ENCODE measurements around the gene PLEKHM2.

The PLEKHM2 gene

DNA sequence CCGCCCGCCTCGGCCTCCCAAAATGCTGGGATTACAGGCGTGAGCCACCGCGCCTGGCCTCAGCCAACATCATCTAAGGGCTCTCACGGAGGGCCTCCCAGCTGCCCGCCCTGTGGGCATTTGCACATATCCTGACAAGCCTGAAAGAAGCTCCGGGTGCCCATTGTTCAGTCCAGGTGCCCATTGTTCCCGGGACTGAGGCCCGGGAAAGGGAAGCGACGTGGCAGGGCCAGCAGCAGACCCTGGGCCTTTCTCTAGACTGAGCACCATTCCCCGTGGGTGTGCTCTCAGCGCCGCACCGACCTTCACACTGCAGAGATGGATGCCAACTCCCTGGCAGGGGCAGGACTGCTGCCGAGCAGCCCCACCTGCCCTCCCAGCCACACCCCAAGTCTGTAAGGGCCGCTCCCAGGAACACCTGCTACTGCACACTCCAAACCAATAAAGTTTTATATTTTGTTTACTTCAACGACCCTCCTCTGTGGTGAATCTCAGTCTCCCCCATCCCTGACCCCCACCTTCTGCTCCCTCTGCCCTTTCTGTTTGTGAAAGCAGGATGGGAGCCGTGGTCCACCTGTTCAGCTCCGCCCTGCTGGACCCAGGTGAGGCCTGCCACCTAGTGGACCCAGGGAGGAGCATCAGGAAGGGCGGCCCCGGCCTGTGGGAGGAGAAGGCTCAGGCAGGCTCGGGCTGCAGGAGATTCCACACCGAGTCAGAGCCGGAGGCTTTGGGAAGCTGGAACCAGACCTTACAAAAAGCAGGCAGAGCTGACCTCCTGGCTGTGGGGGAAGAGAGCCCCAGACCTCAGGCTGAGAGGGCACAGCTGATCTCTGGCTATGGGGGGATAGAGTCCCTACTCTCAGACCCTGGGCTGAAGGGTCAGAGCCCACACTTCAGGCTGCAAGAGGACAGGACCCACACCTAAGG is 57.1 kb downstream of the PLEKHM2 start:
- peak; percentile 86 for DNase-seq

DNA sequence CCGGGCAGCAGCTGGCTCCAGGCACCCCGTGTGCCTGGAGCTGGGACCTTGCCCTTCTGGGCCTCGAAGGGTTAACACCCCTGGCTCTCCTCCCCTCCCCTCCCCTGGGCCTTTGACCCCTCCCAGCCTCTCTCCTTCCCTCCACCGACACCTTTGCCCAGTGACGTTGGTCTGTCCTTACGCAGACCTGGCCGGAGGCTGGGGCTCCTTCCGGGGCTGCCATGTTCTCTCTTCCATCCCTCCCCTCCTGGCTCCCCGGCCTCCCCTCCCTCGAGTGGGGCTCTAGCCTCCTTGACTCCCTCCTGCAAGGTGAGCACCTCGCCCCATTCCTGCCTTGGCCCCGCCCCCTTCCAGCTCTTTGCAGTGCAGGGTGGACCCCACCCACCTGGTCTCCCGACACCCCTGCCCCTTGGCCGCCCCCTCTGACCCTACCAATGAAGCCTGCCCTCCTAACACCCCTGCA is 58.2 kb downstream of the PLEKHM2 start, which contains the start of gene TMEM82:
TSS of gene TMEM82 (plus strand) at position 161 of the 463 bp plus-strand sequence. CDS start at position 222, 61 bp downstream.
- DNase-seq = no peak

DNA sequence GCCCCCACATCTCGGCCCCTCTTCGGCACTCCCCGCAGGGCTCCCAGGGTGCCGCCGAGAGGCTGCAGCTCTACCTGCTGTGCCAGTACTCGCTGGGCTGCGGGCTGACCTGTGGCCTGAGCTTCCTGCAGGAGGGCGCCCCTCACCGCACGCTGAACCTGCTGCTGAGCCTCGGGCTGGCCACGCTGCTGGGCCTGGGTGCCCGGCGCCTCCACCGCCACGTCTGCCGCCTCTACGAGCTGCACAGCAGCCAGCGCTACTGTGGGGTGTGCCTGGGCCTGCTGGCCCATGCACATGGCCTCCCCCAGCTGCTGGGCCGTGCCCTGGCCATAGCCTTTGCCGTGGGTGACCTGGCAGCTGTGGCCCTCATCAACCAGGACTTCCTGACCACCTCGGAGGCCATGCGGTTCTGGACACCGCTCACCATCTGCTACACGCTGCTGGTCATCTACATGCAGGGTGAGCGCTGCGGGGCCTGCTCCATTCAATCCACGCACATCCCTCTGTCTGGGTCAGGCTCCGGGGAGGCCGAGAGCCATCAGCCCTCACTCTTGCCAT is 60.1 kb downstream of the PLEKHM2 start:
- no peak for DNase-seq

DNA sequence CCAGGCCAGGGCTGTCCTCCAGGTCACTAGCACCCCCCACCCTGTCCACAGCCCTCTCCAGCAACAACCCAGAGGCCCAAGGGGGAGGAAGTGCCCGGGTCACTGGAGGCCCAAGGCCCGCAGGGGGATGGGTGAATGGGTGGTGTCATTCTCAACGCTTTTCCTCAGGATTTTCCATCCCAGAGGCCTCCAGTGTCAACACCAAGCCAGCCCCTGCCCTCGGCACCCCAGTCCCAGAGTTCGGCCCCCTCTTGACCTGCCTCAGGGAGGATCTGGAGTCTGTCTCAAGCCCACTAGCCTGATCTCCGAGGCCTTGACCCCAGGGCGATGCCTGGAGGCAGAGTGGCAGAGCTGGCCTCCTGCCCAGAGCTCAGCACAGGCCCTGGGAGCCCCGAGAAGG is 63.3 kb downstream of the PLEKHM2 start:
- DNase-seq = no peak

DNA sequence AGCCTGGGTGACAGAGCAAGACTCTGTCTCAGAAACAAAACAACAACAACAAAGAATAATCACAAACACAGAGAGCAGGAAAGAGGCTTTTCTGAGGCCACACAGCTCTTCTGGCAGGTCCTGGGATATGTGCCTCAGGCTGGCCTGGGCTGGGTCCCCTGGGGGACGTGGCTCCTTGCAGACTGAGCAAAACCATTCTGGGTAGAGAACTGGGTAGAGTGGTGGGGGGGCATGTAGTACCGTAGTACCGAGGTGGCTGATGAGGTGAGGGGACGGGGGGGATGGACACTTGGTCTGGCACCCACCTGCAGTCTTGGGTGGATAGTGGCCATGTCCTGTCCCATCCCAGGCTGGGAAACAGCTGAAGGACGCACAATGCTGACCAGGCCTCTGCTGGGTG is 64.1 kb downstream of the PLEKHM2 start:
- no peak for DNase-seq

DNA sequence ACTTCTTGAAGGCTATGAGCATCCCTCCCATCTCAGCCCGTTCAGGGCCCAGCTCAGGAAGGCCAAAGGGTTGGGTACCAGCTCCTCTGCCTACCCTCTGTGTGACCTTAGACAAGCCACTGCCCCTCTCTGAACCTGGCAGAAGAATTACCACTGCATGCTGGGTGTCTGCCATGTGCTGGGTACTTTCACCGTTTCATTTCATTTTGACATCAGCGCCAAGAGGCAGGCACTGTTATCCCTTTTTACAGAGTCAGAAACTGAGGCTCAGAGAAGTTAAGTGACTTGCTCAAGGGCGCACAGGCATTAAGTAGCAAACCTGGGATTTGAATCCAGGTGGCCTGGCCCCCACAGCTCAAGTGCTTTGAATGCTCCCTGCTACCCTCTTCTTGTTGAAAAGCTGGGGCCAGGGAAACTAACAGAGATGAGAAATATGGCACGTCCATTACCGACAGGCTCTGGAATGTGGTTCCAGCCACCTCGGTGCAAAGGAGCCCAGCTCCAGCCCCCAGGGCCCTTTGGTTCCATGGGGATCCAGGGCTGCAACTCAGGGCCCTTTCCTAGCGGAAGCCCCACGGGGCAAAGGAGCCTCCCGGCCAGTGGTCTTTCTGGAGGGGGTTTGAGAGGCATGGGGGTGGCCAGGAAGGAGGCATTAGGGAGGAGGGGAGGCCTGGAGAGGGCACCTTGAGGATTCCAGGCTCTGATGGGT is 64.7 kb downstream of the PLEKHM2 start:
- DNase-seq = no peak

DNA sequence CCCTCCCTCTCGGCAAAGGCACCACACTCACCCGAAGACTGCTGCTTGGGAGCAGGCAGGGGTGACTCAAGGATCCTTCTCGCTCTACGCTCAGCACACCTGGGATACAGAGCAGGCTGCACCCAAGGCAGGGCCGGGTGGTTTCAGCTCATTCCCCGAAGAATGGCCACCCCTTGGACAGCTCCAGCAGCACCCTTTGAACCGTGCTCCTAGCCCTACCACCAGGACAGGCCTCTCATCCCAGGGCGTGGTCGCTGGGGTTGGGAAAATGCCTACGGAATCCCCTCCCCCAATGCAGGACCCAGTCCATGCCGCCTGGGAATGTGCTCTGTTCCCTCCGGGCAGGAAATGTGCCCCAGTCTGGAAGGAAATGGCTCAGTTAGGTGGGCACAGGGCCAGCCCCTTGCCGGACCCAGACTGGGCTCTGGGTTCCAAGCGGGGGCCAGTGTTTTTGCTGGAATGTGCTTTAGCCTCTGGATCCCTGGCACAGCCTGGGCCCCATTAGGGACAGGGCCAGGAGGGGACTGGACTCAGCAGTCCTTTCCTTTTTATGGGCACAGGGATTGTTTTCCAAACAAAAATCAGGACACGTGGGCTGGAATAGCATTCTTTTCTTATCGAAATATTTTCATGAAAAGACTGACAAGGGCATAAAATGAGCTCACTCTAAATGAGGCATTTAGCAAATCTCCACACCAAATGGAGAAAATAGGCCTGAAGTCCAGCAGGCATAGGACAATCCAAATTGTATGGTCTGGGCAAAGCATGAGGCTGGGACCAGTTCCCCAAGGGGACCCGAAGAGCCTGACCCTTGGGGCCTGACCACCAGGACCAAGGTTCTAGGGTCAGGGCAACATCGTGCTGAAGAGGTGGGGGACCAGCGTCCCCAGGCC is 65.5 kb downstream of the PLEKHM2 start:
- DNase-seq = no peak

DNA sequence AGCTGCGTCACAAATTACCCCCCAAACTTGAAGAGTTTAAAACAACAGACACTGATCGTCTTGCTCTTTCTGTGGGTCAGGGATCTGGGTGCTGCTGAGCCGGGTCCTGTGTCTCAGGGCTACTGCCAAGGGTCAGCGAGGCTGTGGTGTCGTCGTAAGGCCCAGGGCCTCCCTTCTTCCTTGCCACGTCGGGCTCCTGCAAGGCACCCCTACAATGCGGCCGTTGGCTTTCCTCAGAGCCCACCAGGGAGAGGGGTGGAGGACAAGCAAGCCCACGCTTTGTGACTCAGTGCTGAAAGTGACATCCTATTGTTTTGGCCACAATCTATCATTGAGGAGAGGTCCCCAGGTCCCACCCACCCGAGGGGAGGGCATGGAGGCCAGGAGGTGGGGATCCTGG is 66.8 kb downstream of the PLEKHM2 start:
- no peak for DNase-seq

DNA sequence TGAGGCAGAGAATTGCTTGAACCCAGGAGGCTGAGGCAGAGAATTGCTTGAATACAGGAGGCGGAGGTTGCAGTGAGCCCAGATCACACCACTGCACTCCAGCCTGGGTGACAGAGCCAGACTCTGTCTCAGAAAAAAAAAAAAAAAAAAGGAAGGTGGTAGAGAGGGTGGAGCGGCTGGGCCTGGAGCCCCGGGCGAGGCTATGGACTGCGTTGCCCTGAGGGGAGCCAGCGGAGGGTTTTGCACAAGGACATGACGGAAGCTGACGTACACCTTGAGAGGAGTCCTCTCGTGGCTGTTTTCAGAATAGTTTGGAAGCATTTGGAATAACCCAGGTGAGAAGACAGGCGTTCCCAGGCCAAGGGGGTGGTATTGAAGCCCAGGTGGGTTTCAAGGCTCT is 67.6 kb downstream of the PLEKHM2 start:
- DNase-seq = no peak

DNA sequence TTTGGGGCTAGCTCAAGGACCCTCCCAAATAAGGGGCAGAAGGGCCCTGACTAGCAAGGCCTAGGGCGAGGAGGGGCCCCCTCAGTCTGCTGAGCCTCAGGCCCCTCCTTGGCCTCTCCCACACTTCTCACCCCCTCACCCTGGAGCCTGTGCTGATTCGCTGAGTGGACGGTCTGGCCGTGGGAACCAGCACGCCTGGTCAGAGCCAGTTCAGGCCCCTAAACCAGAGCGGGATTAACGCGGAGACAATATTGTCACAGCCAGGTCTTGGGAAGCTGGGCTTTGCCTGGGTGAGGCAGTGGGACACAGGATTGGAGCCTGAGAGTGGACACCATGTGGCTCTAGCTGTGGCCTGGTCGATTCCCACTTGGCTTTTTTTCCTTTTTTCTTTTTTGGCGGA is 69.7 kb downstream of the PLEKHM2 start:
- no peak for DNase-seq

DNA sequence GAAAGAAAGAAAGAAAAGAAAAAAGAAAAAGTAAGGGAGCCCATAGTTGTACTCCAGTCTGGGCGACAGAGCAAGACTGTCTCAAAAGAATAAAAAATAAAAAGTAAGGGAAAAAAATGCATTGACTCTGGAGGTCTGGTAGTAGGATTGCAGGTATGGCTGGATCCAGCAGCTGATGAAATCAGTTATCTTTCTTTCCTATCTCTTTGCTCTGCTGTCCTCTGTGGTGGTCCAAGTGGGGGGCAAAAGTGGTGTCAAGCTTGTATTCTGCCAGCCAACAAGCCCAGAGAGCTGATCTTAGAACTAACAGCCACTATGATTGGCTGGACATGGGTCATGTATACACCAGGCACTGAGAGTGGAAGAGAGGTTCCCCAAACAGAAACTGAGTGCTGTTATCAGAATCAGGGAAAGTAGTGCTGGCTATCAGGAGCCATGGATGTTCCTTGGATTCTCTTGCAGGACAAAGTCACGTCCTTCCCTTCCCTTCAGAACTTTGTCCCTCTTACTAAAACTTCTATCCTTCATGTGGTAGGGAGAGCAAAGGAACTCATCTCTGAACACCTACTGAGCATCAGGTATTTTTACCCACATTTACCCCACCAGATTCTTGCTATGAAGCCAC is 71.0 kb downstream of the PLEKHM2 start:
- DNase-seq = no peak

DNA sequence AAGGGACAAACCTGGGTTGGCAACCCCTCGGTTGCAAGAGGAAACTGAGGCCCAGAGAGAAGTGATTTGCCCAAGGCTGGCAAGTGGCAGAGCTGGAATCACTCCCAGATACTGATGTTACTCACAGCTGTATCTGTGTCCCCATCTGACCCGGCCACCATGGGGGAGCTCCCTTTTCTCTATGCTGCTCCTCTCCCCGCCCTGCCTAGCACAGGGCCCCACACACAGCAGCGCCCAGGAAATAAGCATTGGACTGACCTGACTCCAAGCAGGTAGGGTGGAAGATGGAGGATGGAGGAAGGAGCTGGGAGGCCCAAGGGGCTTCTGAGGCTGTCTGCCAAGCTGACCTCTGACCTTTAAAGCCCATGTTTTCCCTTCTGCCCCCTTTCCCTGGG is 71.5 kb downstream of the PLEKHM2 start:
- no peak for DNase-seq

DNA sequence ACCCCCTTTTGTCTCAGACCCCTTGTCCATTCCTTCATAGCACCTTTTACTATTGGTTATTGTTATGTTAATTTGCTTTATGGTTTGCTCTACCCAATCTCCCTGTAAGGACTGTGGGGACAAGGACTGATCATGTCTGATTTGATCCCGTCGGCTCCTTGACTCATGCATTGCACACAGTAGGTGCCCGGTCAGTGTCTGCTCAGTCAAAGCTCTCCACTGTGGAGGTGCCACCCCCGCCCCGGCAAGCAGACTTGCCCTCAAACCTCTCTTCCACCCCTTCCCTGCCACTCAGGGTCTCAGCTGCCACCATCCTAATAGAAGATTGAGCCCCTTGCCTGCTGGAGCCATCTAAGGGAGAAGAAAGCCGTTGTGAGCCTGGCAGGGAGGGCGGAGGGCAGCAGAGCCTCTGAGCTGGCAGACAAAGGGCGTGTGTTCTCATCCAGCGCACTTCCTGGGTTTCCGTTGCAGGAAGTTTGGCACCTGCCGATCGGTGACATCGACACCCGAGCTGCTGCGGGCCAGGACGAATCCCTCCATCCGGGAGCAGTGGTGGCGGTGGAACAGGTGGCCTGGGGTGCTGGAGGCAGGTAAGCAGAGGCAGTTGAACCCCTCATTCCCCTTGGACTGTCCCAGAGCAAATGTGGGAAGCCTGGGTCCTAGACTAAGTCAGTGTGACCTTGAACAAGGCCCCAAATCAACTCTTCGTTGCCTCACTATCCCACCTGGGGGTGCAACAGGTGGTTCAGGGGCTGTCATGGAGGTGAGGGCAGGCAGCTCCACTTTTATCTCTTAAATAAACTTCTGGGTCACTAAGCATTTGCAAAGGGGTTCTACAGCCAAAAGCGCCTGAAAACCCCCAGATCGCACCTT is 72.3 kb downstream of the PLEKHM2 start:
- no peak for DNase-seq

DNA sequence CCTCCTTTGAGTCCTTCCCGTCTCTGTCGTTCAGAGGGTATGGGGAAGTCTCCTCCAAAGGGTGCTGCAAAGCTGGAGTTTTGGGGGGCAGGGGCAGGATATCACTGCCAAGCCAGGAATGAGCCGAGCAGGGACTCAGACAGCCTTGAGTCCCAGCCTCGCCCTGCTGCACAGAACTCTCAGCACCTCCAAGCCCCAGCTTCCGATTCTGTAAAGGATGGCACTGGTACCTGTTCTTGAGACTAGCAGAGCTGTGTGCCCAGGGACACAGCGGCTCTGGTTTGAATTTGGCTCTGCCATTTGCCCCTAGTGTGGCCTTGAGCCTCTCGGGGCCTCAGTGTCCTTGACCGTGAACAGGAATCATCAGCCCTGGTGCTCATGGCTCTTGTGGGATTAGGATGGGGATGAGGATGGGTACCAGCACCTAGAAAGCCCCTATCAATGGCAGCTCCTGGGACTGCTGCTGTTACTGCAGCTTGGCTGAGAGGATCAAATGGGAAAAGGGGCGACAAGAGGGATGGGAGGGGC is 73.0 kb downstream of the PLEKHM2 start:
- DNase-seq = no peak

DNA sequence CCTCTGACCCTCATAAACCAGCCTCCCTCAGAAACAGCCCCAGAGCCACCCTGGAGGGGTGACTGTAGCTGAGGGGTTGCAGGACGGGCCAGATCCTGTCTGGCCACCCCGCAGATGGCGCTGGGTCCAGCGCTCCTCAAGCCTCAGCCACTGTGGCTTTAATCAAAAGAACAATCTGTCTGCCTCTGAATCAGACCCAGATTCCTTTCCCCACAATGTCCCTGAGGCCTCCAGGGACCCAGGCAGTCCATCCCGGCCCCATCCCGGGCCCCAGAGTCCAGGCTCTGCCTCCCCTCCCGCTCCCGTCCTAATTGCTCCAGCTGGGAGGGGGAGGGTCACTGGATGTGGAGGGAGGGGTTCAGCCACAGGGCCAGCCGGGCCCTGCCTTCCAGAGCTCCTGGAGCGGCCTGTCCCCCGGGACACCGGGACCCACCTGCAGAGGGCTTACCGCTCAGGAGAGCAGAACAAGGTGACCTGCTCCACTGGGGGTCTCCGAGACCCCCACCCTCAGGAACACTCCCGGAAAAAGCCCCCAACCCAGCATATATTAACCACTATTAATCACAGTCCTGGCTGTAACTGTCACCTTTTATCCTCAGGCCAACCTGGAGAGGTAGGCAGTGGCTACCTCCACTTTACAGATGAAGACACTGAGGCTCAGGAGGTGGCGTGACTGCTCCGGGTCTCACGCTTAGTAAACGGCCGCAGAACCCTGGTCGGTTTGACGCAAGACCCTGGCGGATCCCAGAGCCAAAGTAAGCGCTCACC is 73.6 kb downstream of the PLEKHM2 start:
- DNase-seq = no peak

DNA sequence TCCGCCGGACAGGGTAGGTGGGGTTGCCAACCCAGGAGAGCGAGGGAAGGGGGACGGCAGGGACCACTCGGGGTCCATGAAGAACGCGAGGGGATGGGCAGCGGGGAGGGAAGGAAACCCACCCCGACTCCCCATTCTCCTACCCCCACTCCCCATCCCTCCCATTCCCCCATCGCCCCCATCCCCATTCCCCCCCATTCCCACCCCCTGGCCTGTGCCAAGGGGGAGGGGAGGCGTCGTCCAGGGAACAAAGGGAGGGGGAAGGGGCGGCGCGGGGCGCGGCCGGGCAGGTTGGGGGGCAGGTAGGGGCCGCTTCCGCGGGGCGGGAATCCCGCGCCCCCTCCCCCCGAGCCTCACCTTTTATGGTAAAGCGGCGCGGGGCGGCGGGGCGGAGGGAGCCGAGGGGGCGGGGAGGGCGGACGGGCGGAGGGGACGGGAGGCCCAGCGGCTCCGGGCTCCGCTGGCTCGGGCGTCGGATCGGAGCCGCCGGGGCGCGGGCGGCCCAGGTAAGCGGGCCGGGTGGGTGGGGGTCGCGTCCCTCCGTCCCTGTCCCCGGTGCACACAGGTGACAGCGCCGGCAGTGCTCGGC is 74.3 kb downstream of the PLEKHM2 start, which contains the start of gene FBLIM1:
TSS of gene FBLIM1 (plus strand) at position 453 of the 589 bp plus-strand sequence. CDS start 6,189 bp downstream, outside the sequence.
- DNase-seq = no peak

DNA sequence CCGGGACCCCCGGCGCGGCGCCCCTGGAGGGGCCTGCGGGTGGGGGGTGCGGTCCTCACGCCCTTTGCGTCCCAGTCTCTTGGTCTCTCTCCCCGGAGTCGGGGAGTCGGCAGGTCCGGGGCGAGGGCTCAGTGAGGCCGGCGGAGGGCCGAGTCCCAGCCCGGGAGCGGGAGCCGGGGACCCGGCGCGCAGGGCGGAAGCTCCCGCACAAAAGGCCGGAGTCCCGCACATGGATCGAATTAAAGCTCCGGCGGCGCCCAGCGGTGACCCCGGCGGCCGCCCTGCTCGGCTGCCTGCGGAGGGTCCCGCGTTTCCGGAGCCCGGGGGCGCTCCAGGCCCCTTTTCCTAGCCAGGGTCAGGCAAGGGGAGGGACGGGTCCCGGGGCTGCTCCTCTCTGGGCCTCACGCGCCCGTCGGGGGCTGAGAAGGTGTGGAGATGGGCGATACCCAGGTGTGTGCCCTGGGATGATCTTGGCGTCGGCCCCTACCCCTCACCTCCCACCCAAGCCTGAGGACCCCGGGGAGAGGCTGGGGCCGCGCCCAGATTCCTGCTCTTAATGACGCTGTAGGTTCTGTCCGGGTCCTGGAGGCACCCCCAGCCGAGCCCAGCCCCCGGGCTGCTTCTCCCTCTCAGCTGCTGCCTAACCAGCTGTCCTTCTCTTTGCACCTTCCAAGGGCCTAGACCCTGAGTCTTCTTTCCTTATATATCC is 75.0 kb downstream of the PLEKHM2 start:
- DNase-seq = no peak

DNA sequence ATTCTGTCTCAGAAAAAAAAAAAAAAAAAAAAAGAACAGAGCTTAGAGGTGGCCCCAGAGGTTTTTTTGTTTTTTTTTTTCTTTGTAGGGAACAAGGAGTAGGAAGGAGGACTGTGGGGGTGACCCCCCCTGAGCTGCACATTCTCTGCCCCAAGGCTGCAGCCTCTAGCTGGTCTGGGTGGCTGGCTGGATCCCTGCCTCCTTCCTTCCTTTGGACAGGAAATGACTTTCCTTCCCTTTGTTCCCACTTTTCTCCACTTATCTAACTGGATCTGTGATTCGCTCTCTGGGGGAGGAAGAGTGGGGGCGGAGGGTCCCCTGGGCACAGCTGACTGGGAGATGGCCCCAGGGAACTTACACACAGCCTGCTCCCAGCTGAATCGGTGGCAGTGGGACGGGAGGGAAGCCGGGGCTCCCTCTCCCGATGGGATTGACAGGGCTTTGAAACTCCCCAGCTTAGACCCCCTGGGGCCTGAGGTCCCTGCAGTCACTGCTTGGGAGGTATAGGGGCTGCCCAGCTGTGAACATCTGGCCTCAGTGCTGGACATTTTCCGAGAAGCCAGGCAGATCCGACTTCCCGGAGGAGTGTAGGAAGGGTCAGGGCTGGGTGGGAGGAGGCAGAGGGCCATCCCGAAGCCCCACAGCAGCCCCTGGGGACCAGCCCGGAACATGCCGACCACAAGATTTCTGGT is 76.5 kb downstream of the PLEKHM2 start:
- peak; percentile 76 for DNase-seq
